Gastrocnemius medialis (tissue), 4 donors: ENCODE measurements around the gene AHNAK2.
"Not testable (repeated sequence)": the region's sequence is repeated elsewhere in the genome, so short reads cannot be mapped to it uniquely, and the experiment has no call there.

Source experiments
- POLR2A ChIP-seq, 2 donors: fragments of 450-650 bp; IDR thresholded peaks; one replicate each; pipeline ENCODE4 v1.6.1; 2017; ENCODE audit warnings: antibody characterized with exemption in 2 of 2, mild to moderate bottlenecking in 2 of 2, moderate library complexity in 2 of 2
- TF ChIP-seq, protein P1 (sequence below), 5 experiments: fragments of 450-650 bp in 3 of 5; fragments of 200-600 bp in 2 of 5; sonication (generic) in 2 of 5; IDR thresholded peaks in 4 of 5; conservative IDR thresholded peaks in 1 of 5; 1 replicate in 4 of 5; 2 replicates in 1 of 5; pipeline ENCODE4 v1.5.1; 2016 to 2019; ENCODE audit warnings: antibody characterized with exemption in 5 of 5, mild to moderate bottlenecking in 3 of 5, moderate library complexity in 3 of 5

DNA sequence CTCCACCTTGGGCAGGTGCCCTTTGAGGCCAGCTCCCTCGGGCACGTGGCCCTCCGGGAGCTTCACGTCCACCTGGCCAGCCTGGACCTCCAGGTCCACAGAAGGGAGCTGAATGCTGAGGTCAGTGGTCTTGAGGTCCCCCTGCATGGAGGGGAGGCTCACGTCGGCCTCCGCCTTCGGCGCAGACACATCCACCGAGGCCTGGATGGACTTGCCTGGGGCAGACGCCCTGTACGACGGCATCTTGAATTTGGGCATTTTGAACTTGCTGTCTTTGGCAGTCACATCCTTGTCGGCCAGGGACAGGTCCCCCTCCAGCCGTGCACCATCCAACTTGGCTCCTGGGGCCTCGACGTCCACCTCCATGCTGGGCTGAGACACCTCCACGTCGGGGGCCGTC is 32.9 kb downstream of the AHNAK2 start:
- TF ChIP-seq, protein P1, sequence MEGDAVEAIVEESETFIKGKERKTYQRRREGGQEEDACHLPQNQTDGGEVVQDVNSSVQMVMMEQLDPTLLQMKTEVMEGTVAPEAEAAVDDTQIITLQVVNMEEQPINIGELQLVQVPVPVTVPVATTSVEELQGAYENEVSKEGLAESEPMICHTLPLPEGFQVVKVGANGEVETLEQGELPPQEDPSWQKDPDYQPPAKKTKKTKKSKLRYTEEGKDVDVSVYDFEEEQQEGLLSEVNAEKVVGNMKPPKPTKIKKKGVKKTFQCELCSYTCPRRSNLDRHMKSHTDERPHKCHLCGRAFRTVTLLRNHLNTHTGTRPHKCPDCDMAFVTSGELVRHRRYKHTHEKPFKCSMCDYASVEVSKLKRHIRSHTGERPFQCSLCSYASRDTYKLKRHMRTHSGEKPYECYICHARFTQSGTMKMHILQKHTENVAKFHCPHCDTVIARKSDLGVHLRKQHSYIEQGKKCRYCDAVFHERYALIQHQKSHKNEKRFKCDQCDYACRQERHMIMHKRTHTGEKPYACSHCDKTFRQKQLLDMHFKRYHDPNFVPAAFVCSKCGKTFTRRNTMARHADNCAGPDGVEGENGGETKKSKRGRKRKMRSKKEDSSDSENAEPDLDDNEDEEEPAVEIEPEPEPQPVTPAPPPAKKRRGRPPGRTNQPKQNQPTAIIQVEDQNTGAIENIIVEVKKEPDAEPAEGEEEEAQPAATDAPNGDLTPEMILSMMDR (IDR thresholded peaks at IDR 0.05 in 4 of 5, conservative IDR thresholded peaks at IDR 0.05 in 1 of 5): not testable (repeated sequence)
- TF ChIP-seq POLR2A (IDR thresholded peaks at IDR 0.05): not testable (repeated sequence)
